GF-D8 (cell line): ENCODE results near the gene HELB.
"Not testable (repeated sequence)": the region's sequence is repeated elsewhere in the genome, so short reads cannot be mapped to it uniquely, and the experiment has no call there.

Experiments
- DNase-seq: peaks from one replicate; lab custom pipeline; 2025; lab: John Stamatoyannopoulos, UW

HELB gene

GRCh38 chr12:66303316-66303804 lies 1.1 kb downstream of the HELB start:
- not testable (repeated sequence) for DNase-seq

GRCh38 chr12:66304296-66304900 lies 2.1 kb downstream of the HELB start:
- no peak for DNase-seq

- DNase-seq = no peak
These were observed 7.3 kb downstream of the HELB start for GRCh38 chr12:66309606-66310005.

DNA sequence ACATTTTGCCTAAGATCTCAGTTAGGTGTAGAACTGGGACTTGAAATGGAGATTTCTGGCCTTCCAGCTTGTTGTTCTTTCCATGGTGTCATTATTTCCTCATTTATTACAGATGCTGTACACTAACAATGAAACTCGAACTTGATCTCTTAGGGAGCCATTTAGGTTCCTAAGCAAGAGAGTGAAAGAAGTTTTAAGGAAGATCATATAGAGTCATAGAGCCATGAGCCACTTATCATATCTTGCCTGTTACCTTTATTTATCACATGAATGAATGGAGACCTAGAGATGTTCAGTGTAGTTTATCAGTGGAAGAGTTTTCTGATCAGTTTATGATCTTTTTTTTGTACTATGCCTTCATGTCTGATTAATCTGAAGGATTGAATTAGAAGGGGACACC lies 9.9 kb downstream of the HELB start:
- DNase-seq = no peak

DNA sequence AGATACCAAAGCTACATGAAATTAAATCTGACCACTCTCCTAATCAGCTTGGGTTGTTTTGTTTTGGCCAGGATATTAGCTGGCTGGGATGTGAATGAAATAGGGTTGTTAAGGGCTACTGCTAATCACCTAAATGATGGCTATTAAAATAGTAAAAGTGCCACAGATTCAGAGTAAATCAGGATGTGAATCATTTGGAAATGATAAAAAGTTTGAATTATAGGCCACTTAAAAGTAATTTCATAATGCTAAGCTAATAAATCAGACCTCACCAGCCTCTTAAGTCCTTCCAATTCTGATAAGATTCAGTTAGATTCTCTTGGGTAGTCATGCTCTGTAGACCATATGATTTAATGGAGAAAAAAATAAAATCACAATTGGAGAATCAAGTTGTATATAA lies 12.0 kb downstream of the HELB start:
- DNase-seq = no peak

- DNase-seq = no peak
These were observed 17.1 kb downstream of the HELB start for GRCh38 chr12:66319266-66319954.

- no peak for DNase-seq
These were observed 18.7 kb downstream of the HELB start for GRCh38 chr12:66320996-66321395.

GRCh38 chr12:66321435-66321834 lies 19.1 kb downstream of the HELB start:
- DNase-seq = no peak

DNA sequence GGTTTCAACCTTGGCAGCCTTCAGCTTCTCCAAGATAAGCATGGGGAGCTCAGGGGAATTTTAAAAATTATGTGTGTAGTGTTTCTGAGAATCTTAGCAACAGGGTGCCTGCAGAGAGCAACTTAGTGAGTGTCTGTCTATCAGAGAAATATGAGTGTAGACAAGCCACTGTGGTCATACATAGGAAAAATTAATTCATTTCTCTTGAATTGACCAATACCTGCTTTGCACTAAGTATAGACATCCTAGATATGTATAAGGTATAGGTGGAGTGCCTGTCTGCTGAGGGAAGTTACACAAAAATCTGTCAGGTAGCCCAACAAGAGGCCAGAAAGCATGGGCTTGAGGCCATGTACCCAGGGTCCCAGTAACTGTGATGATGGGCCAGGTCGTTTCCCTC lies 20.7 kb downstream of the HELB start:
- DNase-seq = no peak

GRCh38 chr12:66329941-66330340 lies 27.6 kb downstream of the HELB start:
- no peak for DNase-seq

DNA sequence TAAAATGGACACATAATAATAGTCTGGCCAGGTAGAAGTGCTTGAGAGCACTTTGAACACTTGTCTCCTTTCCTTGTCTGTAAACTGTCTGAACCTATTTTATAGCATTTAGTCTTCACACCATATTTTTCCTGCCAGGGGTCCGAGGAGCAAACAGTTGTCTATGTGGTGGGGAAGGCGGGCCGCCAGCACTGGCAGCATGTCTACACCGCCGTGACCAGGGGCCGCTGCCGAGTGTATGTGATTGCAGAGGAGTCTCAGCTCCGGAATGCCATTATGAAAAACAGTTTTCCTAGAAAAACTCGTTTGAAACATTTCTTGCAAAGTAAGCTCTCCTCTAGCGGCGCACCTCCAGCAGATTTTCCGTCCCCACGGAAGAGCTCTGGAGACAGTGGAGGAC lies 28.7 kb downstream of the HELB start:
- no peak for DNase-seq

DNA sequence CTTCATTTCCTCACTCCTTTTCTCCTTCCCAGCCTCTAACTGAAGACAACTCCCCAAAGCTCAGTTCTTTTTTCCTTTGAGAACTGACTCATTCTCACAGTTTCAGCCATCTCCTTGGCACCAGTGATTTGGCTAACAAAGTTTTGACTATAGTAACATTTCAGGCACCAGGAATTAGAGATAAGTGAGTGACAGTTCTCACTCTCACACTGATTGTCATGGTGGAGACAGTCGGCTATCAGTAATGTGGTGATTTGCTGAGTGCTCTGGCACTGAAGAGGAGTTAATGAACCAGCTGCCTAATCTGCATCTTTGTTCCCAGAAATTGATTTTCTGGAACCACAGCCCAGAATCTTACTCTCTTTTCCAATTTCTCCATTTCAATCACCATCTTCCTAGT lies 29.5 kb downstream of the HELB start:
- DNase-seq = no peak

GRCh38 chr12:66335746-66336145 lies 33.5 kb downstream of the HELB start:
- DNase-seq = no peak

DNA sequence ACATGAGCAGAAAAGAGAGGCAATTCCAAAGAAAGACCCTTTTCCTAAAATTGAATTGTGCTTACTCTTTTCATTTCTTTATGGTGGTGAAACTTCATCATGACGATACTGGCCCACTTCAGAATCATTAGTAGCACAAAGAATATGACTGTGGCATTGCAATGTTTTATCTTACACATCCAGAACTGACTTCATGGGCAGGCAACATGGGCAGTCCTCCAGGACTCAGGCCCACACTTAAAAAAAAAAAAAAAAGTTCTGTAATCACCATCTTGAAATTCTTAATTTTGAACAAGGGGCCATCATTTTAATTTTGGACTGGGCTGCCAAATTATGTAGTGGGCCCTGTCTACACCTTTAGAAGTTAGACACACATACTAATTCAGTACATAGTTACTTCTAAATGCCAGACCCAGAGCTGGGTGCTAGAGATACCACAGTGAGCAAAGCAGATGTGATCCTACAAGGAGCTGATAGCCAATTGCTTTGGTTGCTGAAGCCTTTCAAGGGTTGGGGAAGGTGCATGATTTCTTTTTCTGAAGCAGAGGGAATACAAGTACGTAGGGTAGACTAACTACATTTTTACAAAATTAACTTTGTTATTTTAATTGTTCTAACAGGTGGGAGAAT lies 35.2 kb downstream of the HELB start:
- DNase-seq = no peak

DNA sequence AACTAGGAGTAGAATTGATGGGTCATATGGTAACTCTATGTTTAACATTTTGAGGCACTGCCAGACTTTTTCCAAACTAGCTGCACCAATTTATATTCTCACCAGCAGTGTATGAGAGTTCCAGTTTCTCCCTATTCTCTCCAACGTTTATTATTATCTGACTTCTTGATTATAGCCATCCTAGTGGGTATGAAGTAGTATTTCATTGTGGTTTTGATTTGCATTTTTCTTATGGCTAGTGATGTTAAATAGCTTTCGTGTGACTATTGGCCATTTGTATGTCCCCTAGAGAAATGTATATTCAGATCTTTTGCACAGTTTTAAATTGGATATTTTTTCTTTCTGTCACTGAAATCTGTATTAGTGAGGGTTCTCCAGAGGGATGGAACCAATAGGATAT lies 37.8 kb downstream of the HELB start:
- no peak for DNase-seq

- no peak for DNase-seq
These were observed 38.8 kb downstream of the HELB start for GRCh38 chr12:66341126-66341525.

GRCh38 chr12:66345212-66345611 lies 42.9 kb downstream of the HELB start:
- peak; percentile 29 for DNase-seq

GRCh38 chr12:66345956-66346355 lies 43.7 kb downstream of the HELB start:
- peak; percentile 70 for DNase-seq

- DNase-seq = no peak
These were observed 49.0 kb downstream of the HELB start for GRCh38 chr12:66351301-66351700.

GRCh38 chr12:66352197-66352596 lies 49.9 kb downstream of the HELB start:
- DNase-seq = no peak

DNA sequence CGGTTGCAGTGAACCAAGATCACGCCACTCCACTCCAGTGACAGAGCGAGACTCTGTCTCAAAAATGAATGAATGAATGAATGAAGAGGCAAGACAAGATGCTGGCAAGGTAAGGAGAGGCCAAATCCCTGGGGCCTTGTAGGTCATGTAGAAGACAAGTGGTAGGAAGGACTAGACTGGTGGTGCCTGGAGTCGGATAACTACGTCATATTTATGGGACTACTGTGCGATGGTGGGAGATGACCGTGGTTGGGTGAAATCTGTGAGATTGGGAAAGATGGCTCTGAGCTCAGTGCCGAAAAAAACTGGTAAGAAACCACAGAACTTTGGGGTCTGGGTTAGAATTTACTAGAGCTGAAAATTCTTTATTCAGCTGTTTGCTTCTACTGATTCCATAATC lies 50.6 kb downstream of the HELB start:
- no peak for DNase-seq

DNA sequence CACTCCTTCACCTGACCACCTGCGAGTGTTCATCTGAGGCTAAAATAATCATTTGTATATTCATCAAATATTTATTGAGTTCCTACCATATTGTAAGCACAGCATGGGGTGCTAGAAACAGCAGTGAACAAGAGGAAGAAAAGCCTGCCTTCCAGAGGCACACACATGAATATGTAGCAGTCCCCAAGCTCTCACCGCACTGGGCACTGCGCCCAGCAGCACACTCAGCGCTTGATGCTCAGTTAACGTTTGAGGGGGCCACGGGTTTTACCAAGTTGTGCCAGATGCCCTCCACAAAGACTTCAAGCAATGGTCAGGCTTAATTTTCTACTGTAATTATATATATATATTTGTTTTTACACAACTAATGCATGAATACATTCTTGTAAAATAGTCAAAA lies 52.0 kb downstream of the HELB start:
- no peak for DNase-seq

- DNase-seq = no peak
These were observed 57.0 kb downstream of the HELB start for GRCh38 chr12:66359300-66359699.
